Measurements from ENCODE around the gene DMXL2.

DNA sequence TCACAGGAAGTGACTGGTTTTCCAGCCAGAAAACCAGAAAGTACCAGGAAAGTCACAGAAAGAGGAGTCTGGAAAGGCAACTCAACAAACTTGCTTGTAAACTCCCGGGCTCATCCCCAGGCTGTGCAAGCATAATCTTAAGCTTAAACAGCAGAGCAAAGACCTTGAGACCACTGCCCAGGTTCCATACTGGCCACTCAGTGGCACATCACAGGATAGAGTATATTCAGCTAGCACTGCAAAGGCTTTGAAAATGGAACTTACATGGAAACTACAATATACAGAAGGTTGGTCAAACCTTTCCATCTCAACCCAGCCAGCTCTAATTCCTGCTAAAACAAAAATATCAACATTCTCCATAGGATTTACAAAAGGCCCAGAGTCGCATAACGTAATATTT is 20.1 kb downstream of the DMXL2 start:
- no peak for TF ChIP-seq CTCF (IDR thresholded peaks at IDR 0.05)
- no peak for TF ChIP-seq POLR2A (IDR thresholded peaks at IDR 0.05)
